HCT116 (cell line): ENCODE results near the gene TMIGD2. TPM values are rescaled to one million over a fixed set of nuclear protein-coding genes. Genes with fewer than 3 reads are reported as not detected.

Experiments used
- ATAC-seq: fragments of 200-7000 bp; cut with Tn5 transposase; 2 replicates; pipeline ENCODE4 v1.9.1; 2020; ENCODE audit warnings: mild to moderate bottlenecking, moderate library complexity
- BruUV-seq: library from RNA; stranded (reverse); fragments of 400-500 nt; replicated peaks from 2 replicates; lab custom pipeline; 2021; lab: Mats Ljungman, UMichigan
- CTCF ChIA-PET: fragments of 300-600 bp; sonication (Branson Sonifier 250); formaldehyde crosslinking; loops from one replicate; lab custom pipeline; 2021; ENCODE audit warnings: antibody characterized with exemption; lab: Charles Lee
- POLR2A ChIA-PET: fragments of 300-600, 350-600 bp; sonication (Branson Sonifier 250); formaldehyde crosslinking; loops from one replicate; lab custom pipeline; 2021; ENCODE audit warnings: antibody characterized with exemption; lab: Charles Lee
- RAD21 ChIA-PET, 2 experiments: fragments of 300-600 bp; sonication (Branson Sonifier 250); formaldehyde crosslinking; loops; one replicate each; lab custom pipeline; 2023; ENCODE audit warnings: low total read pairs in 2 of 2; ENCODE audit not compliant: uncharacterized antibody in 2 of 2, unreplicated experiment in 2 of 2, low non-redundant PET in 1 of 2; lab: Charles Lee
- DNase-seq: peaks from one replicate; pipeline ENCODE4 v3.0.0-alpha.2; 2010; ENCODE audit warnings: low read depth, low spot score
- H2AFZ ChIP-seq: fragments of 200-600 bp; shearing (Covaris generic), sonication (generic); 2 replicates; pipeline ENCODE4 v1.6.1; 2017; ENCODE audit warnings: low read depth, mixed run types, mixed read lengths, antibody characterized with exemption, low read length; ENCODE audit not compliant: poor library complexity, severe bottlenecking
- H3K27ac ChIP-seq: 2 replicates; pipeline ENCODE4 v1.5.1; 2012; ENCODE audit warnings: low read depth, low read length
- H3K27me3 ChIP-seq: fragments of 200-600 bp; sonication (generic); 2 replicates; pipeline ENCODE4 v1.6.1; 2016; ENCODE audit warnings: mixed run types, low read length, mixed read lengths; ENCODE audit not compliant: insufficient read depth
- H3K36me3 ChIP-seq, 2 experiments: fragments of 200-500 bp in 1 of 2; fragments of 200-600 bp in 1 of 2; sonication (Bioruptor generic) in 1 of 2; sonication (generic) in 1 of 2; 2 replicates each; pipeline versions ENCODE4 v1.5.1 to v1.6.1; 2014 to 2016; ENCODE audit warnings: low read length in 2 of 2, inconsistent platforms in 1 of 2, mixed read lengths in 1 of 2, mixed run types in 1 of 2; ENCODE audit not compliant: insufficient read depth in 2 of 2, control insufficient read depth in 1 of 2
- H3K4me1 ChIP-seq, 2 experiments: fragments of 200-600 bp in 1 of 2; sonication (generic) in 1 of 2; 2 replicates each; pipeline versions ENCODE4 v1.5.1 to v1.6.1; 2012 to 2017; ENCODE audit warnings: low read length in 2 of 2, inconsistent platforms in 1 of 2, mild to moderate bottlenecking in 1 of 2, mixed read lengths in 1 of 2, mixed run types in 1 of 2, moderate library complexity in 1 of 2; ENCODE audit not compliant: insufficient read depth in 2 of 2, control insufficient read depth in 1 of 2
- H3K4me2 ChIP-seq: fragments of 200-600 bp; sonication (generic); 2 replicates; pipeline ENCODE4 v1.6.1; 2017; ENCODE audit warnings: mixed run types, low read length, mixed read lengths
- H3K4me3 ChIP-seq, 2 experiments: fragments of 200-600 bp in 1 of 2; sonication (generic) in 1 of 2; replicated peaks in 1 of 2; 2 replicates each; pipeline ENCODE4 v1.5.1; 2011 to 2016; ENCODE audit warnings: low read length in 2 of 2, control low read depth in 1 of 2, low read depth in 1 of 2, mild to moderate bottlenecking in 1 of 2, mixed read lengths in 1 of 2, mixed run types in 1 of 2
- H3K79me2 ChIP-seq: fragments of 200-600 bp; sonication (generic); 2 replicates; pipeline ENCODE4 v1.6.1; 2017; ENCODE audit warnings: mild to moderate bottlenecking, mixed run types, low read length, moderate library complexity, mixed read lengths; ENCODE audit not compliant: insufficient read depth
- H3K9ac ChIP-seq: fragments of 200-600 bp; sonication (generic); 2 replicates; pipeline ENCODE4 v1.6.1; 2016; ENCODE audit warnings: low read length, mixed read lengths
- H3K9me2 ChIP-seq: fragments of 200-600 bp; sonication (generic), shearing (Covaris generic); 2 replicates; pipeline ENCODE4 v1.6.1; 2017; ENCODE audit warnings: mixed run types, mild to moderate bottlenecking, moderate library complexity; ENCODE audit not compliant: insufficient read depth
- H3K9me3 ChIP-seq, 2 experiments: fragments of 200-500 bp in 1 of 2; fragments of 200-600 bp in 1 of 2; sonication (Bioruptor generic) in 1 of 2; sonication (generic) in 1 of 2; 2 replicates each; pipeline ENCODE4 v1.6.1; 2014 to 2017; ENCODE audit warnings: low read length in 2 of 2, mixed read lengths in 2 of 2, inconsistent platforms in 1 of 2, low read depth in 1 of 2, mild to moderate bottlenecking in 1 of 2, mixed run types in 1 of 2, moderate library complexity in 1 of 2; ENCODE audit not compliant: control insufficient read depth in 1 of 2, insufficient read depth in 1 of 2
- H4K20me1 ChIP-seq: fragments of 200-600 bp; sonication (generic), shearing (Covaris generic); 2 replicates; pipeline ENCODE4 v1.6.1; 2017; ENCODE audit warnings: mixed run types, mild to moderate bottlenecking, moderate library complexity; ENCODE audit not compliant: insufficient read depth
- ATF3 ChIP-seq: IDR thresholded peaks from 2 replicates; pipeline ENCODE4 v1.6.1; 2012
- CTCF ChIP-seq, 3 experiments: fragments of 200-600 bp in 1 of 3; sonication (generic) in 1 of 3; IDR thresholded peaks in 2 of 3; conservative IDR thresholded peaks in 1 of 3; 2 replicates each; pipeline ENCODE4 v1.5.1; 2012 to 2017; ENCODE audit warnings: low read depth in 2 of 3, low read length in 2 of 3, antibody characterized with exemption in 1 of 3, borderline replicate concordance in 1 of 3, control low read depth in 1 of 3, mild to moderate bottlenecking in 1 of 3, mixed read lengths in 1 of 3, mixed run types in 1 of 3, moderate library complexity in 1 of 3; ENCODE audit not compliant: insufficient read depth in 1 of 3
- FOSL1 ChIP-seq: IDR thresholded peaks from 2 replicates; pipeline ENCODE4 v1.6.1; 2012; ENCODE audit warnings: low read depth
- JUND ChIP-seq: IDR thresholded peaks from 2 replicates; pipeline ENCODE4 v1.6.1; 2012
- POLR2A ChIP-seq: IDR thresholded peaks from 2 replicates; pipeline ENCODE4 v1.7.0; 2011; ENCODE audit warnings: borderline replicate concordance; ENCODE audit not compliant: insufficient read depth, insufficient read length; ENCODE audit errors: extremely low read depth
- POLR2AphosphoS5 ChIP-seq: IDR thresholded peaks from 2 replicates; pipeline ENCODE4 v1.6.1; 2011; ENCODE audit warnings: mild to moderate bottlenecking, low read depth, low read length, moderate library complexity
- TCF7L2 ChIP-seq: IDR thresholded peaks from 2 replicates; pipeline ENCODE4 v1.7.0; 2011; ENCODE audit warnings: borderline replicate concordance, inconsistent platforms; ENCODE audit not compliant: insufficient read depth, insufficient read length; ENCODE audit errors: extremely low read depth
- intact Hi-C: fragments of 100-400 bp; cut with micrococcal nuclease; formaldehyde crosslinking; loops from 2 replicates; pipeline ENCODE4 v1.10.0; 2022
- total RNA-seq: library from RNA; stranded (reverse); gene quantifications from one replicate; pipeline ENCODE4 v1.2.1, GENCODE V29; 2021; ENCODE audit not compliant: unreplicated experiment

TMIGD2 gene
- total RNA-seq, 1 experiment from 2014 or later: not detected

GRCh38 chr19:4295972-4296771, 6.0 kb downstream of the TMIGD2 start:
- no peaks in the 10 kb centered on the region for H3K9me3 ChIP-seq
- ChIA-PET POLR2A (no interaction called here), CTCF (no interaction called here), RAD21 (no interaction called here)
- no peak overlapping the region for H3K27ac ChIP-seq
- intact Hi-C loops: no loop called here
- H3K79me2 ChIP-seq: no peaks in the 10 kb centered on the region
- ATAC-seq (no peak), DNase-seq (no peak)
- TF ChIP-seq POLR2A: no peak
- TF ChIP-seq POLR2AphosphoS5: no peak
- no peak for TF ChIP-seq CTCF (IDR thresholded peaks at IDR 0.05 in 2 of 3, conservative IDR thresholded peaks at IDR 0.05 in 1 of 3; ENCODE audit: borderline replicate concordance in 1 of 3, insufficient read depth in 1 of 3, low read depth in 2 of 3, low read length in 2 of 3)
- no peak for TF ChIP-seq JUND
- TF ChIP-seq ATF3: no peak
- no peak for TF ChIP-seq TCF7L2
- no peak for TF ChIP-seq FOSL1
- H3K27me3 ChIP-seq: no peaks in the 10 kb centered on the region
- no peaks in the 10 kb centered on the region for H3K9me2 ChIP-seq
- H3K4me3 ChIP-seq: no peak overlapping the region
- no TSS peak for BruUV-seq
- H3K4me1 ChIP-seq: no peaks in the 10 kb centered on the region
- H4K20me1 ChIP-seq: no peaks in the 10 kb centered on the region
- H3K9ac ChIP-seq: no peak overlapping the region
- H3K36me3 ChIP-seq: no peaks in the 10 kb centered on the region
- no peak overlapping the region for H2AFZ ChIP-seq
- no peak overlapping the region for H3K4me2 ChIP-seq
